IMR-90 (cell line): ENCODE results near the gene SYNGR3. TPM values are rescaled to one million over a fixed set of nuclear protein-coding genes. Genes with fewer than 3 reads are reported as not detected.

Experiments
- ATAC-seq: fragments of 200-7000 bp; cut with Tn5 transposase; 2 replicates; pipeline ENCODE4 v1.9.1; 2020; ENCODE audit warnings: low read depth, mild to moderate bottlenecking, moderate library complexity
- BruUV-seq: library from RNA; stranded (reverse); fragments of 400-500 nt; replicated peaks from 2 replicates; lab custom pipeline; 2021; lab: Mats Ljungman, UMichigan
- CTCF ChIA-PET: fragments of 300-600 bp; formaldehyde crosslinking; extraction: SDS; loops from one replicate; lab custom pipeline; 2021; ENCODE audit warnings: antibody characterized with exemption; lab: Yijun Ruan, JAX
- POLR2A ChIA-PET: fragments of 300-600 bp; sonication (Branson Sonifier 250); formaldehyde crosslinking; loops from one replicate; lab custom pipeline; 2022; ENCODE audit warnings: antibody characterized with exemption; ENCODE audit not compliant: unreplicated experiment; lab: Charles Lee
- DNase-seq: peaks from one replicate; pipeline ENCODE4 v3.0.0; 2013
- H2AFZ ChIP-seq: replicated peaks from 2 replicates; pipeline ENCODE3; 2013; ENCODE audit warnings: low read length, mild to moderate bottlenecking; ENCODE audit not compliant: poor library complexity
- H2AK5ac ChIP-seq: 2 replicates; pipeline ENCODE4 v1.6.1; 2013; ENCODE audit warnings: low read depth, low read length, inconsistent platforms
- H2AK9ac ChIP-seq: replicated peaks from 2 replicates; pipeline ENCODE3; 2013; ENCODE audit warnings: mild to moderate bottlenecking, low read depth, low read length, moderate library complexity; ENCODE audit not compliant: poor library complexity
- H2BK120ac ChIP-seq: 2 replicates; pipeline ENCODE4 v1.6.1; 2013; ENCODE audit warnings: low read depth, low read length, inconsistent platforms
- H2BK15ac ChIP-seq: 3 replicates; pipeline ENCODE4 v1.6.1; 2013; ENCODE audit warnings: low read depth, low read length, inconsistent platforms
- H2BK20ac ChIP-seq: 2 replicates; pipeline ENCODE4 v1.6.1; 2013; ENCODE audit warnings: low read depth, mild to moderate bottlenecking, inconsistent platforms, low read length, moderate library complexity
- H2BK5ac ChIP-seq: 2 replicates; pipeline ENCODE4 v1.6.1; 2013; ENCODE audit warnings: mild to moderate bottlenecking, low read depth, low read length, inconsistent platforms; ENCODE audit not compliant: poor library complexity, severe bottlenecking
- H3K14ac ChIP-seq: replicated peaks from 2 replicates; pipeline ENCODE4 v1.6.1; 2013; ENCODE audit warnings: low read depth, low read length, inconsistent platforms
- H3K18ac ChIP-seq: 2 replicates; pipeline ENCODE4 v1.6.1; 2013; ENCODE audit warnings: low read depth, low read length, control low read depth
- H3K23ac ChIP-seq: 2 replicates; pipeline ENCODE4 v1.6.1; 2013; ENCODE audit warnings: low read depth, low read length, inconsistent platforms
- H3K27ac ChIP-seq: 2 replicates; pipeline ENCODE4 v1.5.1; 2013; ENCODE audit warnings: mild to moderate bottlenecking, control low read depth, low read length; ENCODE audit not compliant: insufficient read depth
- H3K27me3 ChIP-seq: 2 replicates; pipeline ENCODE4 v1.6.1; 2013; ENCODE audit warnings: low read length; ENCODE audit not compliant: control insufficient read depth, insufficient read depth
- H3K36me3 ChIP-seq: 2 replicates; pipeline ENCODE4 v1.6.1; 2013; ENCODE audit warnings: low read length, mixed read lengths; ENCODE audit not compliant: control insufficient read depth, insufficient read depth
- H3K4ac ChIP-seq: 2 replicates; pipeline ENCODE4 v1.6.1; 2013; ENCODE audit warnings: low read depth, low read length, inconsistent platforms
- H3K4me1 ChIP-seq: 2 replicates; pipeline ENCODE4 v1.6.1; 2013; ENCODE audit warnings: low read length, mixed read lengths; ENCODE audit not compliant: control insufficient read depth, insufficient read depth
- H3K4me2 ChIP-seq: 2 replicates; pipeline ENCODE4 v1.6.1; 2013; ENCODE audit warnings: low read depth, mild to moderate bottlenecking, control low read depth, low read length, moderate library complexity
- H3K4me3 ChIP-seq: 2 replicates; pipeline ENCODE4 v1.5.1; 2013; ENCODE audit warnings: low read depth, mild to moderate bottlenecking, control low read depth, low read length, moderate library complexity; ENCODE audit not compliant: insufficient read depth
- H3K56ac ChIP-seq: 2 replicates; pipeline ENCODE4 v1.6.1; 2013; ENCODE audit warnings: low read length, inconsistent platforms; ENCODE audit not compliant: insufficient read depth; ENCODE audit errors: extremely low read depth
- H3K79me1 ChIP-seq, 2 experiments: 2 replicates each; pipeline ENCODE4 v1.6.1; 2013; ENCODE audit warnings: low read length in 2 of 2, inconsistent platforms in 1 of 2, low read depth in 1 of 2
- H3K9ac ChIP-seq: 2 replicates; pipeline ENCODE4 v1.6.1; 2013; ENCODE audit warnings: low read depth, low read length, control low read depth
- H3K9me1 ChIP-seq: 2 replicates; pipeline ENCODE4 v1.6.1; 2013; ENCODE audit warnings: low read length, inconsistent platforms; ENCODE audit not compliant: insufficient read depth
- H3K9me3 ChIP-seq: 2 replicates; pipeline ENCODE4 v1.6.1; 2013; ENCODE audit warnings: low read length; ENCODE audit not compliant: control insufficient read depth, insufficient read depth
- H4K20me1 ChIP-seq: 2 replicates; pipeline ENCODE4 v1.6.1; 2013; ENCODE audit warnings: low read length, inconsistent platforms; ENCODE audit not compliant: insufficient read depth
- H4K5ac ChIP-seq: 2 replicates; pipeline ENCODE4 v1.6.1; 2013; ENCODE audit warnings: mild to moderate bottlenecking, low read depth, low read length, control low read depth
- H4K8ac ChIP-seq, 2 experiments: 2 replicates each; pipeline ENCODE4 v1.6.1; 2013; ENCODE audit warnings: low read depth in 2 of 2, low read length in 2 of 2, control low read depth in 1 of 2, inconsistent platforms in 1 of 2
- H4K91ac ChIP-seq: 2 replicates; pipeline ENCODE4 v1.6.1; 2013; ENCODE audit warnings: low read depth, low read length, inconsistent platforms; ENCODE audit not compliant: insufficient read depth
- CHD1 ChIP-seq: IDR thresholded peaks from 2 replicates; pipeline ENCODE4 v1.6.1; 2012; ENCODE audit warnings: low read depth, low read length, improper control_type of control experiment
- FOS ChIP-seq: fragments of 150-350 bp; IDR thresholded peaks from 2 replicates; pipeline ENCODE4 v1.6.1; 2016; ENCODE audit warnings: low read depth, low read length
- POLR2A ChIP-seq: IDR thresholded peaks from 2 replicates; pipeline ENCODE4 v1.6.1; 2012; ENCODE audit warnings: mild to moderate bottlenecking, low read depth, low read length
- RAD21 ChIP-seq: IDR thresholded peaks from 2 replicates; pipeline ENCODE4 v1.6.1; 2012; ENCODE audit warnings: low read length, improper control_type of control experiment
- RCOR1 ChIP-seq: IDR thresholded peaks from 2 replicates; pipeline ENCODE4 v1.6.1; 2012; ENCODE audit warnings: mild to moderate bottlenecking, low read length, improper control_type of control experiment; ENCODE audit not compliant: insufficient replicate concordance
- RFX5 ChIP-seq: IDR thresholded peaks from 2 replicates; pipeline ENCODE4 v1.8.0; 2012; ENCODE audit warnings: low read depth, mild to moderate bottlenecking, low read length, moderate library complexity
- WGBS, 2 experiments: methylation state at CpG; one replicate each; pipeline versions ENCODE4 v1.1.5 to v1.1.7; 2013; ENCODE audit warnings: missing lambda C conversion rate in 2 of 2; ENCODE audit not compliant: insufficient read length in 1 of 2; ENCODE audit errors: extremely low coverage in 2 of 2; 5-methylcytosine and 5-hydroxymethylcytosine counted together
- dilution Hi-C: fragments of 300-500 bp; cut with HindIII; formaldehyde crosslinking; loops from one replicate; pipeline ENCODE4 v1.14.3; 2018; ENCODE audit warnings: low sequenced_read_pairs; ENCODE audit not compliant: unreplicated experiment
- in situ Hi-C: fragments of 300-500 bp; cut with MboI; formaldehyde crosslinking; loops from 3 replicates; pipeline ENCODE4 v1.14.3; 2019; ENCODE audit warnings: low sequenced_read_pairs, inconsistent platforms, mixed read lengths
- intact Hi-C: fragments of 100-400 bp; cut with micrococcal nuclease; formaldehyde crosslinking; loops from 2 replicates; pipeline ENCODE4 v1.10.0; 2022
- polyA plus RNA-seq, 3 experiments: library from polyadenylated mRNA; depleted of rRNA; stranded (reverse); fragments of >200 nt; gene quantifications; 2 replicates each; pipeline ENCODE4 v1.2.3, GENCODE V29; 2012; ENCODE audit warnings: low replicate concordance in 1 of 3
- total RNA-seq: library from RNA; depleted of rRNA; stranded (reverse); fragments of >200 nt; gene quantifications from 2 replicates; pipeline ENCODE4 v1.2.3, GENCODE V29; 2012
- TF ChIP-seq, protein P1 (sequence below): conservative IDR thresholded peaks from 2 replicates; pipeline ENCODE4 v1.5.1; 2012; ENCODE audit warnings: mild to moderate bottlenecking, low read depth, low read length, improper control_type of control experiment

Gene SYNGR3
- total and polyA plus RNA-seq, 2 of the 4 experiments (the other 2 are of a cell fraction): 1.8 to 5.8 TPM

DNA sequence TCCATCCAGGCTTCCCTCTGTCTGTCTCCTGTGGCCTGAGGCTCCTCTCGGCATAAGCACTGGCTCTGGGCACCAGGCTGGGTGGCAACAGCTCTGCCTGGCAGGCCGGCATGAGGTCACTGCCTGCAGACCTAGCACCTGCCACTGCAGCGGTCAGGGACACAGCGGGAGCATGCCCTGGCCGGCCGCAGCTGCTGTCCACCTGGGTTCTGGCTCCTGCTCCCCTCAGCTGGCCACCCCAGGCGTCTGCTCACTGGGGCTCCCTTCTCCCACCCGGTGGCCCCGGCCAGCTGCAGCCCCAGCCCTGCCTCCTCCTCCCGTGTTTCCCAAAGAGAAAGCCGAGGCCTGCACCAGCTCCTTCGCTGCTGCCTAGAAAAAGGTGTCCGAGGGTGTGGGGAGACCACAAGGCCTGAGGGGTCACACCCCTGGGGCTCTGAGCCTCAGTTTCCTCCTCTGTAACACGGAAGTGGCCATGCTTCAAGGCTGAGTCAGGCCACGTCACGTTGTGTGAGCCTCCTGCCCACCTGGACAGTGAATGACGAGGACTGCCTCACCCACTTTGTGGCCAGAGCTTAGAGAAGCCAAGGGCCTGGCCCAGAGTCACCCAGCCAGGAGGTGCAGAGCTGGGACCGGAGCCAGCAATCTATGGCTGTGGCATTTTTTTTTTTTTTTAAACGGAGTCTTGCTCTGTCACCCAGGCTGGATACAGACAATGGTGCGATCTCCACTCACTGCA lies 51.2 kb downstream of the SYNGR3 start:
- Histone ChIP-seq H2AK9ac (peak overlapping the region; percentile 96), H2BK120ac (peak overlapping the region; percentile 90), H3K36me3 (peaks cover 34% of the 10 kb centered on the region; the same call in 1 of the 2 replicates), H4K5ac (peak overlapping the region; percentile 67), H3K56ac (no peak overlapping the region), H2AFZ (peak overlapping the region; percentile 55), H3K4ac (peak overlapping the region; percentile 96), H3K14ac (peak overlapping the region; percentile 92), H3K4me1 (peaks cover 47% of the 10 kb centered on the region), H2BK15ac (peak overlapping the region; percentile 88; the same call in 1 of the 3 replicates), H3K4me2 (no peak overlapping the region), H2BK5ac (peak overlapping the region; percentile 96), H2AK5ac (peak overlapping the region; percentile 97), H3K18ac (peak overlapping the region; percentile 60), H4K8ac (peak overlapping the region; percentile 48 to 79; a peak in 3 of 4 replicates), H3K9ac (peak overlapping the region; percentile 28; the same call in 1 of the 2 replicates), H2BK20ac (peak overlapping the region; percentile 47), H3K79me1 (peaks cover 14 to 47% of the 10 kb centered on the region in 2 experiments; a peak in 3 of 4 replicates), H3K27ac (peak overlapping the region; percentile 90), H3K9me1 (peaks cover 18% of the 10 kb centered on the region), H3K4me3 (no peak overlapping the region), H3K27me3 (no peaks in the 10 kb centered on the region), H4K20me1 (no peaks in the 10 kb centered on the region; the same call in 1 of the 2 replicates), H3K23ac (peak overlapping the region; percentile 86), H3K9me3 (no peaks in the 10 kb centered on the region), H4K91ac (peak overlapping the region; percentile 83)
- POLR2A ChIA-PET: no interaction called here
- dilution Hi-C loops: no loop called here
- BruUV-seq: no TSS peak
- ATAC-seq (no peak), DNase-seq (peak; percentile 15)
- in situ Hi-C loops: no loop called here
- 81% methylated on average over 13 of the region's 20 CpGs; no CpG with 5 or more reads in 1 of the 2 experiments for WGBS, 2 experiments
- TF ChIP-seq FOS: no peak
- no peak for TF ChIP-seq POLR2A
- TF ChIP-seq, protein P1, sequence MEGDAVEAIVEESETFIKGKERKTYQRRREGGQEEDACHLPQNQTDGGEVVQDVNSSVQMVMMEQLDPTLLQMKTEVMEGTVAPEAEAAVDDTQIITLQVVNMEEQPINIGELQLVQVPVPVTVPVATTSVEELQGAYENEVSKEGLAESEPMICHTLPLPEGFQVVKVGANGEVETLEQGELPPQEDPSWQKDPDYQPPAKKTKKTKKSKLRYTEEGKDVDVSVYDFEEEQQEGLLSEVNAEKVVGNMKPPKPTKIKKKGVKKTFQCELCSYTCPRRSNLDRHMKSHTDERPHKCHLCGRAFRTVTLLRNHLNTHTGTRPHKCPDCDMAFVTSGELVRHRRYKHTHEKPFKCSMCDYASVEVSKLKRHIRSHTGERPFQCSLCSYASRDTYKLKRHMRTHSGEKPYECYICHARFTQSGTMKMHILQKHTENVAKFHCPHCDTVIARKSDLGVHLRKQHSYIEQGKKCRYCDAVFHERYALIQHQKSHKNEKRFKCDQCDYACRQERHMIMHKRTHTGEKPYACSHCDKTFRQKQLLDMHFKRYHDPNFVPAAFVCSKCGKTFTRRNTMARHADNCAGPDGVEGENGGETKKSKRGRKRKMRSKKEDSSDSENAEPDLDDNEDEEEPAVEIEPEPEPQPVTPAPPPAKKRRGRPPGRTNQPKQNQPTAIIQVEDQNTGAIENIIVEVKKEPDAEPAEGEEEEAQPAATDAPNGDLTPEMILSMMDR: no peak
- TF ChIP-seq RAD21: no peak
- no peak for TF ChIP-seq CHD1
- no peak for TF ChIP-seq RCOR1
- no peak for TF ChIP-seq RFX5
- CTCF ChIA-PET: interaction anchor here (0.9 kb wide), 1 partner anchor 19 kb away, joined by 3 read pairs; no protein-coding TSS in a partner anchor
- intact Hi-C loops: no loop called here
